NCI-H1436 (cell line): ENCODE results near the gene FMN1.

Experiments
- DNase-seq: peaks from one replicate; lab custom pipeline; 2025; lab: John Stamatoyannopoulos, UW

The FMN1 gene

DNA sequence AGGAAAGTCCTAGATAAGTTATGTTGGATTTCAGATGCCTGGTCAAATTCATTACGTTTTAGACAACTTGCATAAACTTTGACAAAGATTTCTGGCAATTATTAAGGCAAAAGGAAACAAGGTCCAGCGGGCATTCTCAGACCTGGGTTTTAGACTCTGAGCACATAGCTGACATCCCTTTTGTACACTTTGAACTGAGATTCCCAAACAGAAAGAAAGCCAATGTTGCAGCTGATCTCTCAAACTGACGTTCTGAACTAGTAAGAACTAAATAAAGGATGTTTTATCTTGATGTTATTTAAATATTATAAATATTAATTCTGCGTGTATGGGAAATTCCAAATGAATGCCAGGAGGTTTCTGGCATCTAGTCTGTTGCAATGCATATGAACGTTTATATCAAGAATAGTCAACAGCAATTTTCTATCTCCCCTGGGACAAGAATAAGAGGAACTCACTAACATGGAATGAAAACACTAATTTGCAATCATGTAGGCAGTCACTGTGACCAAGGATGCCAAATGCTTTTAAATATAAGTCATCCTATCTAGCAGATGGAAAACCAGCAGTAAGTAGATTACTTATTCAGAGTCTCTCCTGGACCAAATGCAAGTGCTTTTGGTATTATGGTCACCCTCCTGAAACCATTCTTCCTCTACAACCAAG, 274.6 kb downstream of the FMN1 start:
- DNase-seq, result peak; percentile 49

DNA sequence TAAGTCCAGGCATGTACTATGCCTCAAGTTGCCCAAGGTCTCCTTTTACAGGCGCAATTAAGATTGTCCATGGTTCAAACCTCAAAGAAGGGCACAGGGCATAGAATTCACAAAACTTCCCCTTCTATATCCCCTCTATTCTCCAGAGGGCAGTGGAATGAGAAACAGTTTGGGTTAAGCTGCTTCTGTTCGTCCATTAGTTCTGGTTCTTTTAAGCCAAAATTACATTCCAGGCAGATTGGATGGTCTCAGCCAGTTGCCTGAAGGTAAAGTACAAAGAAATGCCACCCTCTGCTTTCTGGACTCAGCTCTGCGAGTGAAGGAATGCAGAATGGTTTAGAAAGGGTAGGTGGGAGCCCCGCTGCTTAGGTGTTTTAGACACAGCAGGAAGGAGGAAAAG, 276.0 kb downstream of the FMN1 start:
- DNase-seq, result no peak

GRCh38 chr15:32910839-32911238, 283.7 kb downstream of the FMN1 start:
- DNase-seq, result no peak

DNA sequence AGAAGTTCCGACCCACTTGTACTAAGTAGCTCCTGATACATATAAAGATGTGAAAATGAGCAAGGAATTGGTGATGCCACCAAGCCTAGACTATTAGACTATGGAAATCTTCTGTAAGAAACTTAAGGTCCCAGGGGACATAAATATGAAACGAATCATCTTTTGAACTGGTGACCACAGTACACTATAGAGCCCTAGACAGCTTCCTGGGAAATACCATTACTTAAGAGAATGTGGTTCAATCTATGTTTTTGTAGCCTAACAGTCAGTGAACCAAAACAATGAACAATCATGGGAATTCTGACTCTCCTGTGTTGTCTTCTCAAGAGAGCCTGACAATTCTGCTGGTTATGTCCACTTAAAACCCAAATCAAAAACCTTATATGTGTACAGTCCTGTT, 285.1 kb downstream of the FMN1 start:
- DNase-seq, result no peak

DNA sequence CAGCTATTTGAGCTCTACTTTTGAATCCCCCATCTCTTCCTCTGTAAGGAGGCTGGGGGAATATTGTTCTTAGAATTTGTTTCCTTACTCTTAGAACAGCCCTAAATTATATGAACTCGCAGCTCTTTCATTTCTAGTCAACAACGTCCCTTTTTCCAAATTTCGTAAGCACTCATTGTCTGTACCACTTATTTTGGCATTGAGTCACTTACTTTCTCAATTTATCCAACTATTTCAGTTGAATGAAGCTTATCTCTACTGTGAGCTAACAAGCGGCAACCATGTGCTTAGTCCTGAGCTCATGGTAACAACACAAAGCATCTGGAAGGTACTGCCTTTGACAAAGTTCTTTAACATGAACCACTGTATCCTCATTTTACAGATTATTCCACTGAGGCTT, 285.6 kb downstream of the FMN1 start:
- DNase-seq, result no peak

DNA sequence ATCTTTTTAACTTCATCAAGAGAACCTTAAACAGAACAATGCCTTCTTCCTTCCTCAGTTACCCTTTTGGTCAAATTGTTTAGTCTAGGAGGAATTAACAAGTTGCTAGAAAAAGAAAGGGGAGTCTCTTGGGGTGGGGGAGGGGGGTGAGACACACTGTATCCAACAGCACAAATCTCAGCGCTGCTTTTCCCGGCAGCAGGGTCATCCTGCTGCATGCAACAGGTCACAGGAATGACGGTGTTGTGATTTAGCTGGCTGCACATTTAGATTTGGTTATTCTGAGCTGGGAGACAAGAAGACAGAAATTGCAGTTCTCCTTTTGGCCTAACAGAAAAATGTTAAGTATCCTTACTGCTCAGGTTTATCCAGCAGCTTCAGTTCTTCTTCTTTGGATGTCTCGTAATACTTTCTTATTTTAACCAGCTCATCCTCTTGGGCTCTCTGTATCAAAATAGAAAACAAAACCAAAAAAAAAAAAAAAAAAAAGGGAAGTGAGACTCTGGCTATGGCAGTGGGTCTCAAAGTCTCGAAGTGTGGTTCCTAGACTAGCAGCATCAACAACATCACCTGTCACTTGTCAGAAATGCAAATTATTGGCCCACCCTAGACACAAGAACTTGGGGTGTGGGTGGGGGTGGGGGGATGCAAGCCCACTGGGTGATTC, 286.2 kb downstream of the FMN1 start:
- DNase-seq, result no peak

DNA sequence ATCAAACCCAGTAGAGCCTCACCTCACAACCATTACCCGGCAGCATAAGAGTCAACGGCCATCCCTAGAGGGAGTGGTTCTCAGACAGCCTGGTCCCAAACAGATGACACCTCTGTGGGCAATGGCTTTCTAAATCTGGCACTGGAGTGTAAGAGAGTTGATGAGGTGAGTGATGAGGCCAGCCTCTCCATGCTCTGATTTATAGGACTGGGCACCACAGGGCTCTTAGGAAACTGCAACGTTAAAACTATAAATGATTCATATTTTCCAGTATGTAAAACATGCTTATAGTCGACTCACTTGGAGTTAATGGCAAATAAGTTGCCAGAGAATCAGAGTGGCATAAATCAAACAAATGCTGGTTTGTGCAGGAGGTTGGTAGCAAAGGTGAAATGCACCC, 289.0 kb downstream of the FMN1 start:
- no peak for DNase-seq

GRCh38 chr15:32904448-32904847, 290.1 kb downstream of the FMN1 start:
- DNase-seq, result no peak

GRCh38 chr15:32903591-32904290, 290.8 kb downstream of the FMN1 start:
- no peak for DNase-seq

DNA sequence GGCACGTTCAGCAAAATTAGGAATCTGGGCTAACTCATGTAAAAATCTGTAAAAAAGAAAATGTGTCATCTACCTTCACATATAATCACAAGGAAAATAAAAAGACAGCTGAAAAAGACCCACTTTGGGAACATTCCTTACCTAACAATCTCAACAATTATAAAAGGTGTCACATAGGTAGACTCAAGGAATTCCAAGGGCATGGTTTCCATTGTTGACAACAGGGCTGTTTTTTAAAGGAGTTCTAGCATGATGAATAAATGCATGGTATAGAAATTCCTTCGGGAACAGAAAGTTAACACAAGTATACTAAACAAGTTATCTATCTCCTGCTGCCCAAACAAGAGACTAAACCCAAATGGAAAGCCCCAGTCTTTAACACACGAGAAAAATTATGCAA, 292.5 kb downstream of the FMN1 start:
- DNase-seq, result no peak

GRCh38 chr15:32901192-32901591, 293.3 kb downstream of the FMN1 start:
- DNase-seq, result no peak

DNA sequence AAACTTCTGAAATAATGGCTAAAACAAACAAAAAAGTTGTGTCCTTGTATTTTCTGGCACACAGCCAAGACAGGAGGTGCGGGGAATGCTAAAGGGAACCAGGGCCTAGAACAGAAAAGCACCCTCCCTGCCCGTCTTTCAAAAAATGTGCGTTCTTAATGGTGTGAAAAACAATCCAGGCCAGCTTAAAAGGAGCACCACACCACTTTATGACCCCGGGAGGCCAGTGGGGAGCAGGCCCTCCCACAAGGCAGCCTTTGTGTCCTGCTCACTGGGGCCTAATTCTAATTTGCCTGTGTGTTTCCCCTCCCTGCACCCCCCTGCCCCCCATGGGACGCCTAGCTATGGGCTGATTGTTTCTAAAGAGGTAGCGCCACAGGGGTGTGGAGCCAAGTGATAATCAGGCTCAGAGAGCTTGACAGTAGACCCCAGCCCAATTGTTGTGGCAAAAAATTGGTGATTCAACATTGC, 295.4 kb downstream of the FMN1 start:
- peak; percentile 38 for DNase-seq

DNA sequence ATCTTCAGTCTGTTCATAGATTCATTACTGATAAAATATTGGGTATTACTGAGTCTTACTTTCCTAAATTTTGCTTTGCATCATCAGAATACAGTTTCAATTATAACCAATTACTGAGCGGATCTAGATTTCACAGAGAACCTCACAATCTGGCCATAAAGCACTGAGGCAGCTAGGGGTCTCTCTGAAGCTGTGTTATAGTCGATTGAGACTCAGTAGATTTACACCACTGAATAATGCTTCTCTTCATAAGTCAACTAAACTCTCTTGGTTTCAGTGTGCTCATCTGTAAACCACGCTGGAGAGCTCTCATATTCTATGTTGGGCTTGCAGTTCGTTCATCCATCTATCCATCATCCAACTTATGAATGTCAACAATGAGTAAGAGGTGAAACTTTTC, 296.1 kb downstream of the FMN1 start:
- no peak for DNase-seq

- DNase-seq, result no peak
Observed at GRCh38 chr15:32893421-32893820, 301.1 kb downstream of the FMN1 start.

GRCh38 chr15:32889214-32889613, 305.3 kb downstream of the FMN1 start:
- no peak for DNase-seq

- no peak for DNase-seq
Observed at GRCh38 chr15:32888221-32888761, 306.2 kb downstream of the FMN1 start.

GRCh38 chr15:32887090-32887489, 307.4 kb downstream of the FMN1 start:
- DNase-seq, result no peak

GRCh38 chr15:32886459-32886858, 308.1 kb downstream of the FMN1 start:
- DNase-seq, result no peak

- no peak for DNase-seq
Observed at GRCh38 chr15:32885713-32886112, 308.8 kb downstream of the FMN1 start.

GRCh38 chr15:32884146-32884545, 310.4 kb downstream of the FMN1 start:
- DNase-seq, result no peak

- DNase-seq, result no peak
Observed at GRCh38 chr15:32882955-32883354, 311.6 kb downstream of the FMN1 start.

GRCh38 chr15:32881528-32881927, 313.0 kb downstream of the FMN1 start:
- DNase-seq, result no peak

DNA sequence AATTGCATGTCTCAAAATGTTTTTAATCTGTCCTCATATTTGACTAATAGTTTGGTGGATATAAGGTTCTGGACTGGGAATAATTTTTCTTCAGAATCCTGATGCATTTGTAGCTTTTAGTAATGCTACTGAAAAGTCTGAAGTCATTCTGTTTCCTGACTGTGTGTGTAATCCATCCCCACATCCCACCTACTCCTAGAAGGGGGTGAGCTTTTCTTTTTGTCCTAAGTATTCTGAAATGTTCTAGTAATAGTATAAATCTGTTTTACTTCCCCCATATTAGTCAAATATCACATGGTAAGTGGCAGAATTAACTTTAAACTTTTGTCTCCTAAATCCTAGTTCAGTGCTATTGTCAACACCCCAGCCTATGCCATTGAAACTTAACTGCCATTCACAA, 313.9 kb downstream of the FMN1 start:
- DNase-seq, result no peak
